Tibial nerve (tissue), 3 donors: Measurements from ENCODE around the gene CETN1.

Experiments
- CTCF ChIP-seq, 5 experiments: fragments of 200-600 bp in 3 of 5; fragments of 450-650 bp in 2 of 5; sonication (generic) in 3 of 5; IDR thresholded peaks; one replicate each; pipeline ENCODE4 v1.5.1; 2016 to 2019; ENCODE audit warnings: antibody characterized with exemption in 5 of 5, mild to moderate bottlenecking in 3 of 5, moderate library complexity in 2 of 5
- POLR2A ChIP-seq, 2 donors: fragments of 450-650 bp; IDR thresholded peaks; one replicate each; pipeline ENCODE4 v1.6.1; 2017; ENCODE audit warnings: antibody characterized with exemption in 2 of 2, mild to moderate bottlenecking in 2 of 2, moderate library complexity in 2 of 2

GRCh38 chr18:612156-612555 is 32.0 kb downstream of the CETN1 start:
- TF ChIP-seq CTCF (IDR thresholded peaks at IDR 0.05) (no peak), POLR2A (IDR thresholded peaks at IDR 0.05) (no peak)
